Stomach (tissue), 9 donors: ENCODE measurements around the gene TSPAN19. TPM values are rescaled to one million over a fixed set of nuclear protein-coding genes. Genes with fewer than 3 reads are reported as not detected.

ENCODE experiments used
- DNase-seq, 2 donors: peaks; one replicate each; pipeline versions ENCODE4 v3.0.0 to v3.0.0-alpha.2; 2013 to 2019
- H3K27ac ChIP-seq, 5 donors: fragments of 200-600 bp in 4 of 5; sonication (generic) in 4 of 5; one replicate each; pipeline ENCODE4 v1.5.1; 2013 to 2019; ENCODE audit warnings: mild to moderate bottlenecking in 1 of 5, moderate library complexity in 1 of 5
- H3K27me3 ChIP-seq, 3 donors: fragments of 200-600 bp; sonication (generic); one replicate each; pipeline ENCODE4 v1.5.1; 2017 to 2019; ENCODE audit warnings: mixed run types in 1 of 3
- H3K36me3 ChIP-seq, 4 donors: fragments of 200-600 bp; sonication (generic); 1 replicate in 3 of 4; 2 replicates in 1 of 4; pipeline ENCODE4 v1.5.1; 2016 to 2019
- H3K4me1 ChIP-seq, 4 donors: fragments of 200-600 bp; sonication (generic); one replicate each; pipeline ENCODE4 v1.5.1; 2016 to 2019
- H3K4me3 ChIP-seq, 4 donors: fragments of 200-600 bp; sonication (generic) in 3 of 4; one replicate each; pipeline ENCODE4 v1.5.1; 2016 to 2019; ENCODE audit warnings: mild to moderate bottlenecking in 1 of 4
- H3K9me3 ChIP-seq, 4 donors: fragments of 200-600 bp; sonication (generic); one replicate each; pipeline ENCODE4 v1.5.1; 2016 to 2019
- EP300 ChIP-seq: sonication (generic); formaldehyde crosslinking; IDR thresholded peaks from one replicate; pipeline ENCODE4 v1.6.1; 2017; ENCODE audit warnings: antibody characterized with exemption
- POLR2A ChIP-seq, 4 donors: fragments of 450-650 bp; IDR thresholded peaks; one replicate each; pipeline ENCODE4 v1.6.1; 2016; ENCODE audit warnings: antibody characterized with exemption in 4 of 4, control low read depth in 2 of 4, mild to moderate bottlenecking in 1 of 4, moderate library complexity in 1 of 4
- POLR2AphosphoS5 ChIP-seq, 3 donors: sonication (generic); formaldehyde crosslinking; IDR thresholded peaks; one replicate each; pipeline ENCODE4 v1.6.1; 2016; ENCODE audit warnings: antibody characterized with exemption in 3 of 3
- WGBS, 5 donors: extraction: QIAGEN DNeasy Blood & Tissue Kit in 3 of 5; methylation state at CpG; one replicate each; pipeline versions ENCODE4 v1.1.5 to v1.1.7; 2013 to 2018; 5-methylcytosine and 5-hydroxymethylcytosine counted together
- intact Hi-C: fragments of 100-400 bp; cut with DNase I; formaldehyde crosslinking; loops from one replicate; pipeline ENCODE4 v1.15.1; 2023; ENCODE audit warnings: low total_unique reads
- polyA plus RNA-seq, 3 donors: library from polyadenylated mRNA; stranded (reverse); fragments of 200-250 nt; gene quantifications; one replicate each; pipeline ENCODE4 v1.2.3, GENCODE V29; 2013
- total RNA-seq, 5 donors: library from RNA; depleted of rRNA; stranded (reverse); fragments of >200 nt; gene quantifications; one replicate each; pipeline versions ENCODE4 v1.1.0 to v1.2.3, GENCODE V29; 2014 to 2016
- TF ChIP-seq, protein P1 (sequence below), 7 experiments: fragments of 450-650 bp in 4 of 7; fragments of 200-600 bp in 3 of 7; sonication (generic) in 3 of 7; IDR thresholded peaks; one replicate each; pipeline ENCODE4 v1.5.1; 2016 to 2019; ENCODE audit warnings: antibody characterized with exemption in 7 of 7, control low read depth in 2 of 7, mild to moderate bottlenecking in 1 of 7
- donor health status: healthy with polysubstance abuse.
- donor health status: Bipolar disorder and iron deficiency.
- donor health status: healthy.

TSPAN19 gene
- total and polyA plus RNA-seq, 8 donors, result 12.3 TPM; not detected in 7

DNA sequence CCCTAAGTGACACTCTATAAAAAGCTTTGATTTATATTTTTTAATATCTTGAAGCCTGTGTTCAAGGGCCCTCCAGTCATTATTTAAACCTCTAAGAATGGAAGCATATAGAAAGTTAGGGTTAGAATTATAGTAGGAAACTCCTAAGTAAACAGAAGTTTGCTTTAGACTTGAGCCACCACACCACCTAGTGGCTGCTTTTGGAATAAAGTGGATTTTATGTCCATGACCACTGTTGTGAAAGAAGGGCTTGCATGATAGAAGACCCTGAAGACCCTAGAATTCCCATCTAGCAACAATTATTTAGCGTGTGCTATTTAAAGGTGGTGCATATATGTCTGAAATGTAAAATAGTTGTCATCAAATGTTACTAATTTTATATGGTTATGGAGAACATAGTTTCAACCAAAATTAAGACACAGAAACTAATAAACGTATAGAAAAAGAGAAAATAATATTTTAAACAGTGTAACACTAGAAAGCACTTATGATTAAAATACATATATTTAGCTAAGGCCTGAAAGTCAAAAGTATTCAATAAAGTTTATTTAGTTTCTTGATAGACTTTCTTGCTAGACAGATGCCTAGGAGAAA, 21.4 kb upstream of the TSPAN19 start:
- 45 to 55% (median 51%) methylated on average over 2 of the region's 2 CpGs for WGBS, 5 donors
- Histone ChIP-seq H3K27ac (no peak overlapping the region), H3K9me3 (no peaks in the 10 kb centered on the region), H3K4me3 (no peak overlapping the region), H3K27me3 (no peaks in the 10 kb centered on the region), H3K36me3 (no peaks in the 10 kb centered on the region), H3K4me1 (no peaks in the 10 kb centered on the region)
- TF ChIP-seq, protein P1, sequence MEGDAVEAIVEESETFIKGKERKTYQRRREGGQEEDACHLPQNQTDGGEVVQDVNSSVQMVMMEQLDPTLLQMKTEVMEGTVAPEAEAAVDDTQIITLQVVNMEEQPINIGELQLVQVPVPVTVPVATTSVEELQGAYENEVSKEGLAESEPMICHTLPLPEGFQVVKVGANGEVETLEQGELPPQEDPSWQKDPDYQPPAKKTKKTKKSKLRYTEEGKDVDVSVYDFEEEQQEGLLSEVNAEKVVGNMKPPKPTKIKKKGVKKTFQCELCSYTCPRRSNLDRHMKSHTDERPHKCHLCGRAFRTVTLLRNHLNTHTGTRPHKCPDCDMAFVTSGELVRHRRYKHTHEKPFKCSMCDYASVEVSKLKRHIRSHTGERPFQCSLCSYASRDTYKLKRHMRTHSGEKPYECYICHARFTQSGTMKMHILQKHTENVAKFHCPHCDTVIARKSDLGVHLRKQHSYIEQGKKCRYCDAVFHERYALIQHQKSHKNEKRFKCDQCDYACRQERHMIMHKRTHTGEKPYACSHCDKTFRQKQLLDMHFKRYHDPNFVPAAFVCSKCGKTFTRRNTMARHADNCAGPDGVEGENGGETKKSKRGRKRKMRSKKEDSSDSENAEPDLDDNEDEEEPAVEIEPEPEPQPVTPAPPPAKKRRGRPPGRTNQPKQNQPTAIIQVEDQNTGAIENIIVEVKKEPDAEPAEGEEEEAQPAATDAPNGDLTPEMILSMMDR (IDR thresholded peaks at IDR 0.05), result peak in 5 of 7 experiments; percentile 11 to 73 (median 54)
- TF ChIP-seq EP300, result no peak
- peak in 1 of 2 donors; percentile 70 for DNase-seq
- intact Hi-C loops, result no loop called here

DNA sequence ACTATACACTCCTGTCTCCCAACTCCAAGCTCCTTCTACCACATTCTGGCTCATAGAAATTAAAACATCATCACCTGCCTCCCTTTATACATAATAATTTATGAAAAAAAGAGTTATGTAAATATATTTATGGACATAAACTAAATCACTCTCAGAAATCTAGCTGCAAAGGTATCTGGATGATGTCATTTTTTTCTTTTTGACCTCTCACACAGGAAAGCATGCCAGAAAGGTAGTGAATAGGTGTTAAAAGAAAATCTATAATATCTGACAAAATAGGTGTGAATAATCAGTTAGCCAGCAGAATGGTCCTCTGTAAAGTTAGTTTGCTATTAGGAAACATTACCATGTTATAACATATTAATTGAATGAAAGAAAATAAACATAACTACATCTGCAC, 7.8 kb upstream of the TSPAN19 start:
- TF ChIP-seq POLR2AphosphoS5 (IDR thresholded peaks at IDR 0.05) (no peak), EP300 (no peak), POLR2A (IDR thresholded peaks at IDR 0.05) (no peak)
- TF ChIP-seq, protein P1 (IDR thresholded peaks at IDR 0.05), result no peak
- Histone ChIP-seq H3K36me3 (no peaks in the 10 kb centered on the region), H3K27ac (no peak overlapping the region), H3K9me3 (no peaks in the 10 kb centered on the region), H3K27me3 (no peaks in the 10 kb centered on the region), H3K4me1 (no peaks in the 10 kb centered on the region), H3K4me3 (no peak overlapping the region)
- no peak for DNase-seq
- intact Hi-C loops, result no loop called here

DNA sequence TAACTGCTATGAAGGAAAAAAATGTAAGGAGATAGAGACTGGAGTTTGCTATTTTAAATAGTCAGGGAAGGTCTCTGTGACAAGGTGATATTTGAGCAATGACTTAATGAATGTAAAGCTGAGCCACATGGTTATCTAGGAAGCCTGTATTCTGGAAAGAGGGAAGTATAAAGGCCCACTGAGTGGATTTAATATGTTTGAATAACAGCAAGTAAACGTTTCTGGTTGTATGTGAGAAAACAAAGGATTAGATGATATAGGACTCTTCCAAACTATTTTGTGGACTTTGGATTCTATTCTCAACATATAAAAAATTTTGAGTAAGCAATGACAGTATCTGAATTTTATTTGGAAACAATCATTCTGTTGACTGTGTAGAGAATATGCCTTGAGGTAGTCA, 5.3 kb upstream of the TSPAN19 start:
- Histone ChIP-seq H3K36me3 (no peaks in the 10 kb centered on the region), H3K9me3 (no peaks in the 10 kb centered on the region), H3K27me3 (no peaks in the 10 kb centered on the region), H3K27ac (no peak overlapping the region), H3K4me1 (peaks cover 0 to 9% (median 4%) of the 10 kb centered on the region in 4 donors), H3K4me3 (no peak overlapping the region)
- DNase-seq, result no peak
- TF ChIP-seq POLR2AphosphoS5 (IDR thresholded peaks at IDR 0.05) (no peak), EP300 (no peak), POLR2A (IDR thresholded peaks at IDR 0.05) (no peak)
- TF ChIP-seq, protein P1 (IDR thresholded peaks at IDR 0.05), result no peak
- WGBS, 5 donors, result 1 to 32% (median 13%) methylated on average over 1 of the region's 1 CpG
- intact Hi-C loops, result no loop called here

DNA sequence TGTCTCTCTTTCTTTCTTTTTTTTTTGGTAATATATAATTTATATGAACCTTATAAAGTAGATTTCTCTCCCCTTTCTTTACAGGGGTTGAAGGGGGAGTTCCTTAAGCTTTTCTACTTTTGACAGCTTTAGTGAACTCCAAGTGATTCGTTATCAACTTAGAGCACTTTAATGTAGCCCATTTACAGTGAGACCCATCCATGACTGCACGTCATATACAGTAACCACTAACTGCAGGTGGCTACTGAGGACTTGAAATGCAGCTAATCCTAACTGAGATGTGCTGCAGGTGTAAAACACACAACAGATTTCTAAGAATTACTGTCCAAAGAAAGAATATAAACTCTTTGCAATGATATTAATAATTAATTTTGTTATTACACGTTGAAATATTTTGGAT, 656 bp upstream of the TSPAN19 start:
- Histone ChIP-seq H3K4me1 (peaks cover 0 to 11% (median 7%) of the 10 kb centered on the region in 4 donors), H3K9me3 (no peaks in the 10 kb centered on the region), H3K27me3 (no peaks in the 10 kb centered on the region), H3K27ac (no peak overlapping the region), H3K4me3 (peak overlapping the region; percentile 51 to 61 (median 53)), H3K36me3 (no peaks in the 10 kb centered on the region)
- peak in 1 of 2 donors; percentile 4 for DNase-seq
- intact Hi-C loops, result no loop called here
- no peak for TF ChIP-seq POLR2AphosphoS5 (IDR thresholded peaks at IDR 0.05)
- no peak for TF ChIP-seq EP300
- TF ChIP-seq, protein P1 (IDR thresholded peaks at IDR 0.05), result no peak
- no peak for TF ChIP-seq POLR2A (IDR thresholded peaks at IDR 0.05)
- WGBS, 5 donors, result 10 to 18% (median 12%) methylated on average over 3 of the region's 3 CpGs
